Left kidney (tissue), 2 donors: Measurements from ENCODE around the gene TMEM132C. TPM values are rescaled to one million over a fixed set of nuclear protein-coding genes. Genes with fewer than 3 reads are reported as not detected.
A peak's percentile ranks its signal among the peaks of the same experiment; 100 is the strongest.

Source experiments
- DNase-seq: peaks from one replicate; pipeline ENCODE4 v3.0.0-alpha.2; 2013
- polyA plus RNA-seq: library from polyadenylated mRNA; unstranded; fragments of 120-200 nt; gene quantifications from one replicate; pipeline ENCODE4 v1.2.1, GENCODE V29; 2013; ENCODE audit not compliant: insufficient read length

TMEM132C gene
- polyA plus RNA-seq, 1 donor: 2.5 TPM

GRCh38 chr12:128288357-128288756, 21.4 kb downstream of the TMEM132C start:
- no peak for DNase-seq

- DNase-seq: no peak
Observed at GRCh38 chr12:128288896-128289295, 21.9 kb downstream of the TMEM132C start.

GRCh38 chr12:128290938-128291337, 24.0 kb downstream of the TMEM132C start:
- DNase-seq: no peak

GRCh38 chr12:128298091-128298748, 31.2 kb downstream of the TMEM132C start:
- no peak for DNase-seq

- no peak for DNase-seq
Observed at GRCh38 chr12:128305336-128305892, 38.4 kb downstream of the TMEM132C start.

GRCh38 chr12:128307791-128308190, 40.8 kb downstream of the TMEM132C start:
- DNase-seq: no peak

GRCh38 chr12:128312661-128313060, 45.7 kb downstream of the TMEM132C start:
- peak; percentile 38 for DNase-seq

- no peak for DNase-seq
Observed at GRCh38 chr12:128313931-128314330, 47.0 kb downstream of the TMEM132C start.

- no peak for DNase-seq
Observed at GRCh38 chr12:128314611-128315010, 47.6 kb downstream of the TMEM132C start.

- no peak for DNase-seq
Observed at GRCh38 chr12:128316078-128316477, 49.1 kb downstream of the TMEM132C start.

- DNase-seq: no peak
Observed at GRCh38 chr12:128316973-128317526, 50.1 kb downstream of the TMEM132C start.

GRCh38 chr12:128318341-128318740, 51.4 kb downstream of the TMEM132C start:
- no peak for DNase-seq

- DNase-seq: no peak
Observed at GRCh38 chr12:128318946-128319345, 52.0 kb downstream of the TMEM132C start.

- DNase-seq: no peak
Observed at GRCh38 chr12:128322341-128322740, 55.4 kb downstream of the TMEM132C start.

GRCh38 chr12:128323145-128323920, 56.4 kb downstream of the TMEM132C start:
- no peak for DNase-seq

GRCh38 chr12:128325646-128326045, 58.7 kb downstream of the TMEM132C start:
- no peak for DNase-seq

GRCh38 chr12:128326406-128326805, 59.4 kb downstream of the TMEM132C start:
- no peak for DNase-seq

- DNase-seq: no peak
Observed at GRCh38 chr12:128328961-128329360, 62.0 kb downstream of the TMEM132C start.

- DNase-seq: no peak
Observed at GRCh38 chr12:128336204-128337070, 69.5 kb downstream of the TMEM132C start.

- DNase-seq: no peak
Observed at GRCh38 chr12:128337071-128337345, 70.0 kb downstream of the TMEM132C start.

- no peak for DNase-seq
Observed at GRCh38 chr12:128337431-128338170, 70.6 kb downstream of the TMEM132C start.
